ENCODE results near the gene MYB. TPM values are rescaled to one million over a fixed set of nuclear protein-coding genes. Genes with fewer than 3 reads are reported as not detected.

Gene MYB
- total and polyA plus RNA-seq, 2 of the 4 experiments (the other 2 are of a cell fraction) = 0.44 to 0.90 TPM

GRCh38 chr6:135268740-135269139 is 87.6 kb downstream of the MYB start:
- Histone ChIP-seq H2BK15ac (ENCODE audit: low read depth, low read length) (no peak overlapping the region), H3K9me1 (ENCODE audit: insufficient read depth, low read length) (no peaks in the 10 kb centered on the region; the same call in 1 of the 2 replicates), H3K9me3 (ENCODE audit: control insufficient read depth, insufficient read depth, low read length) (no peaks in the 10 kb centered on the region), H4K5ac (ENCODE audit: low read depth, low read length) (no peak overlapping the region), H3K4me2 (ENCODE audit: low read depth, low read length) (no peak overlapping the region), H3K36me3 (ENCODE audit: control insufficient read depth, insufficient read depth, low read length) (no peaks in the 10 kb centered on the region), H3K4me1 (ENCODE audit: control insufficient read depth, insufficient read depth, low read length) (no peaks in the 10 kb centered on the region), H3K14ac (replicated peaks; ENCODE audit: low read depth, low read length) (no peak overlapping the region), H3K18ac (ENCODE audit: low read depth, low read length) (no peak overlapping the region), H3K79me1 (ENCODE audit: low read depth in 1 of 2, low read length in 2 of 2) (no peaks in the 10 kb centered on the region), H3K9ac (ENCODE audit: low read depth, low read length) (no peak overlapping the region), H4K8ac (ENCODE audit: low read depth in 2 of 2, low read length in 2 of 2) (no peak overlapping the region), H2BK20ac (ENCODE audit: low read depth, low read length) (no peak overlapping the region), H3K4me3 (ENCODE audit: insufficient read depth, low read depth, low read length) (no peak overlapping the region), H3K27ac (ENCODE audit: insufficient read depth, low read length) (no peak overlapping the region), H3K23ac (ENCODE audit: low read depth, low read length) (no peak overlapping the region), H4K91ac (ENCODE audit: insufficient read depth, low read depth, low read length) (no peak overlapping the region), H3K27me3 (ENCODE audit: control insufficient read depth, insufficient read depth, low read length) (peaks cover 1% of the 10 kb centered on the region), H2BK120ac (ENCODE audit: low read depth, low read length) (no peak overlapping the region), H4K20me1 (ENCODE audit: insufficient read depth, low read length) (no peaks in the 10 kb centered on the region), H2AFZ (replicated peaks; ENCODE audit: low read length, poor library complexity) (no peak overlapping the region), H3K56ac (ENCODE audit: extremely low read depth, insufficient read depth, low read length) (no peak overlapping the region), H3K4ac (ENCODE audit: low read depth, low read length) (no peak overlapping the region), H2BK5ac (ENCODE audit: low read depth, low read length, poor library complexity, severe bottlenecking) (no peak overlapping the region), H2AK5ac (ENCODE audit: low read depth, low read length) (no peak overlapping the region), H2AK9ac (replicated peaks; ENCODE audit: low read depth, low read length, poor library complexity) (no peak overlapping the region)
- ChIA-PET CTCF (no interaction called here), POLR2A (ENCODE audit: unreplicated experiment) (no interaction called here)
- no peak for DNase-seq
- intact Hi-C loops (cut with micrococcal nuclease) (no loop called here), dilution Hi-C loops (cut with HindIII; ENCODE audit: low sequenced_read_pairs, unreplicated experiment) (no loop called here), in situ Hi-C loops (cut with MboI; ENCODE audit: low sequenced_read_pairs) (no loop called here)
- no TSS peak for BruUV-seq (replicated peaks)
- TF ChIP-seq CHD1 (IDR thresholded peaks at IDR 0.05; ENCODE audit: low read depth, low read length) = no peak
- no peak for TF ChIP-seq POLR2A (IDR thresholded peaks at IDR 0.05; ENCODE audit: low read depth, low read length)
- TF ChIP-seq MAFK (IDR thresholded peaks at IDR 0.05; ENCODE audit: low read depth, low read length) = no peak
- TF ChIP-seq SMC3 (IDR thresholded peaks at IDR 0.05; ENCODE audit: low read depth, low read length) = no peak
- TF ChIP-seq BHLHE40 (IDR thresholded peaks at IDR 0.05; ENCODE audit: low read depth, low read length) = no peak
- TF ChIP-seq CEBPB (IDR thresholded peaks at IDR 0.05; ENCODE audit: low read depth, low read length) = no peak
- TF ChIP-seq MXI1 (IDR thresholded peaks at IDR 0.05; ENCODE audit: borderline replicate concordance, low read depth, low read length) = no peak
- TF ChIP-seq ELK1 (IDR thresholded peaks at IDR 0.05; ENCODE audit: borderline replicate concordance, low read depth, low read length) = no peak
- TF ChIP-seq RCOR1 (IDR thresholded peaks at IDR 0.05; ENCODE audit: insufficient replicate concordance, low read length) = no peak
- TF ChIP-seq RFX5 (IDR thresholded peaks at IDR 0.05; ENCODE audit: low read depth, low read length) = no peak
- no peak for TF ChIP-seq CTCF (conservative IDR thresholded peaks at IDR 0.05; ENCODE audit: low read depth, low read length)
- TF ChIP-seq NFE2L2 (IDR thresholded peaks at IDR 0.05; ENCODE audit: low read depth, low read length) = no peak
- TF ChIP-seq USF2 (IDR thresholded peaks at IDR 0.05; ENCODE audit: low read depth, low read length) = no peak
- WGBS, 2 experiments (ENCODE audit: extremely low coverage in 2 of 2, insufficient read length in 1 of 2) = 100% methylated on average over 1 of the region's 3 CpGs; no CpG with 5 or more reads in 1 of the 2 experiments
- no peak for ATAC-seq (ENCODE audit: low read depth)

All from IMR-90 (cell line).